ENCODE data around the gene GLIPR1L1.

The GLIPR1L1 gene, protein sequence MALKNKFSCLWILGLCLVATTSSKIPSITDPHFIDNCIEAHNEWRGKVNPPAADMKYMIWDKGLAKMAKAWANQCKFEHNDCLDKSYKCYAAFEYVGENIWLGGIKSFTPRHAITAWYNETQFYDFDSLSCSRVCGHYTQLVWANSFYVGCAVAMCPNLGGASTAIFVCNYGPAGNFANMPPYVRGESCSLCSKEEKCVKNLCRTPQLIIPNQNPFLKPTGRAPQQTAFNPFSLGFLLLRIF

DNA sequence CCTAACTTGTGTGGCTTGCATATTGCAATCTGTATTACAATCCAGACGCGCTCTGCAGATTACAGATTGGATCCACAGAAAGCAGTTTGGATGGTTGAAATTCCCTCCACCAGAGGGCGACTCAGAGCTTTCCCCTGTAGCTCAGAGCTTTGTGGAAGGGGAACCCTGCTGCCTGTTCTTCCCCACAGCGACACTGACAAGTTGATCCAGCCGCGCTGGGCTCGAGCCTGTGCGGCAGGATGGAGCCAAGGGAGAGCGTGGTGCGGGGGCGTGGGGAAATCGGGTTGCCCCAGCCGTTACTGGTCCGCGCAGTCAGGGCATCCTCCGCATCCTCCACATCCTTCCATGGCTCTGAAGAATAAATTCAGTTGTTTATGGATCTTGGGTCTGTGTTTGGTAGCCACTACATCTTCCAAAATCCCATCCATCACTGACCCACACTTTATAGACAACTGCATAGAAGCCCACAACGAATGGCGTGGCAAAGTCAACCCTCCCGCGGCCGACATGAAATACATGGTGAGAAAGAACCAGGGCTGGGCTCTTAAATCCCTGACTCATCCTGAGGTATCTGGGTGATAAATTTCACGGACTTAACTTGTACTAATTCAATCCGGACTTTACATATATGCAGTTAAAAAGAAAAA lies at the start of gene GLIPR1L1:
TSS of gene GLIPR1L1 (plus strand) at position 287 of the 647 bp plus-strand sequence. CDS start at position 346, 59 bp downstream.
- H3K27ac ChIP-seq (ENCODE audit: low read depth, low read length) = peak within 1 kb of the TSS; percentile 75
- H3K27me3 ChIP-seq (ENCODE audit: insufficient read depth, low read length) = no peaks in the 10 kb centered on the region
- H3K4me1 ChIP-seq (ENCODE audit: control insufficient read depth, insufficient read depth, low read length, unreplicated experiment) = peaks cover 4% of the 10 kb centered on the region
- no peaks in the 10 kb centered on the region for H3K79me2 ChIP-seq (ENCODE audit: control insufficient read depth, insufficient read depth, low read length, unreplicated experiment)
- peak within 1 kb of the TSS; percentile 84 for H2AFZ ChIP-seq (ENCODE audit: low read length, unreplicated experiment)
- peak within 1 kb of the TSS; percentile 74 for H3K4me3 ChIP-seq (ENCODE audit: low read depth, low read length)
- H3K36me3 ChIP-seq (ENCODE audit: insufficient read depth, low read length) = no peaks in the 10 kb centered on the region

DNA sequence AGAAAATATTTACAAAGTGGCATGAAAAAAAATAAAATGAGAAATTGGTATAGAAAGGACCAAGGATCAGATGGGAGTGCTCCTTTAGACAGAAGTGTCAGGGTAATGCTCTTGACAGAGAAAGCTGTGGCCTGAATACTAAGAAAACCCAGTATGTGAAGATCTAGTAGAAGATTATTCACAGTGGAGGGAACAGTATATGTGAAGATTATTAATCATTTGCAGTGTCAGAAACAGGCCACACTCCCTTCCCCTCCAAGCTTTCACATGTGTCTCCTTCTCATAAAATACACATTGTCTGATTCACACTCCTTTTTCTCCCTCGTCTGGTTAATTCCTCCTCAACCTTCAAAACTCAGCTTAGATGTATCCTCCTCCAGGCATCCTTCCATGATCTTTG lies 45.6 kb upstream of the GLIPR1L1 start:
- no peak overlapping the region for H3K27ac ChIP-seq (ENCODE audit: low read depth, low read length)

DNA sequence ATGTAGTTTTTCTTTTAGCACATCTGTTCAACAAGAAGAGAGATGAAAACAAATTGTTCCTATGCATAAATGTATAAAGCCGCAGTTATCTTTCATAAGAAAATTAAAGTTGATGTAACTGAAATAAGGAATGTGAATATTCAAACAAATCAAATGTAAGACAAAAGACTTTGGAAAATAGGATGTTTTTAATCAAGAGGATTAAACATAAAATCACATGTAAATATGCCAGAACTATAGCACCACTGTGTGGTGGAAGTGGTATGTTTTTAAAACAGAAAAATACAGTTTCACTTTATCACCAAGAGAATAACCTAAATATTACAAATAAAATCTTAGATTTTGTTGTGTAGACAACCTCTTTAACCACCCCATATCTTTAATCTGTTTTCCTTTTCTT lies 44.7 kb upstream of the GLIPR1L1 start:
- H2AFZ ChIP-seq (ENCODE audit: low read length, unreplicated experiment) = no peak overlapping the region
- H3K36me3 ChIP-seq (ENCODE audit: insufficient read depth, low read length) = no peaks in the 10 kb centered on the region
- no peak overlapping the region for H3K27ac ChIP-seq (ENCODE audit: low read depth, low read length)
- no peaks in the 10 kb centered on the region for H3K27me3 ChIP-seq (ENCODE audit: insufficient read depth, low read length)
- no peaks in the 10 kb centered on the region for H3K4me1 ChIP-seq (ENCODE audit: control insufficient read depth, insufficient read depth, low read length, unreplicated experiment)
- no peak overlapping the region for H3K4me3 ChIP-seq (ENCODE audit: low read depth, low read length)
- no peaks in the 10 kb centered on the region for H3K79me2 ChIP-seq (ENCODE audit: control insufficient read depth, insufficient read depth, low read length, unreplicated experiment)

More for the DNA sequence above, 45.6 kb upstream of the GLIPR1L1 start:
- H3K27me3 ChIP-seq (ENCODE audit: insufficient read depth, low read length) = no peaks in the 10 kb centered on the region
- no peaks in the 10 kb centered on the region for H3K36me3 ChIP-seq (ENCODE audit: insufficient read depth, low read length)
- no peaks in the 10 kb centered on the region for H3K79me2 ChIP-seq (ENCODE audit: control insufficient read depth, insufficient read depth, low read length, unreplicated experiment)
- H2AFZ ChIP-seq (ENCODE audit: low read length, unreplicated experiment) = no peak overlapping the region
- H3K4me1 ChIP-seq (ENCODE audit: control insufficient read depth, insufficient read depth, low read length, unreplicated experiment) = no peaks in the 10 kb centered on the region
- no peak overlapping the region for H3K4me3 ChIP-seq (ENCODE audit: low read depth, low read length)

DNA sequence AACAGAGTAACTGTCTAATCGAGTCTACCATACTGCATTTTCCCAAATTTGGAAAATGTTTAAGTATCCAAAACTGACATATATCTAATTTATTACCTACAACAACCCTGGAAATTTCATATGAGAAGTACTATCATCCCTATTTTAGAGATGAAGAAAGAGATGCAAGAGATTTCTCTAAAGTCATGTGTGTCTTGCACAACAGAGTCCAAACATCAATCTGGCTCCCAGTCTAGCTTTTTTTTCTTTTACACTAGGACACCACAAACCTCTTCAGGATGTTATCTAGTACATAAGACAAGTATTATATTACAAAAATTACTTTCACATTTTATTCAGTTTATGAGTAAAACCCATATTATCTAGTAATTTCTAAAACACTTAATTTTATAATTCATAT lies 43.5 kb upstream of the GLIPR1L1 start:
- Histone ChIP-seq H3K27me3 (ENCODE audit: insufficient read depth, low read length) (no peaks in the 10 kb centered on the region), H2AFZ (ENCODE audit: low read length, unreplicated experiment) (no peak overlapping the region), H3K36me3 (ENCODE audit: insufficient read depth, low read length) (no peaks in the 10 kb centered on the region), H3K4me3 (ENCODE audit: low read depth, low read length) (no peak overlapping the region), H3K79me2 (ENCODE audit: control insufficient read depth, insufficient read depth, low read length, unreplicated experiment) (no peaks in the 10 kb centered on the region), H3K27ac (ENCODE audit: low read depth, low read length) (no peak overlapping the region), H3K4me1 (ENCODE audit: control insufficient read depth, insufficient read depth, low read length, unreplicated experiment) (no peaks in the 10 kb centered on the region)

DNA sequence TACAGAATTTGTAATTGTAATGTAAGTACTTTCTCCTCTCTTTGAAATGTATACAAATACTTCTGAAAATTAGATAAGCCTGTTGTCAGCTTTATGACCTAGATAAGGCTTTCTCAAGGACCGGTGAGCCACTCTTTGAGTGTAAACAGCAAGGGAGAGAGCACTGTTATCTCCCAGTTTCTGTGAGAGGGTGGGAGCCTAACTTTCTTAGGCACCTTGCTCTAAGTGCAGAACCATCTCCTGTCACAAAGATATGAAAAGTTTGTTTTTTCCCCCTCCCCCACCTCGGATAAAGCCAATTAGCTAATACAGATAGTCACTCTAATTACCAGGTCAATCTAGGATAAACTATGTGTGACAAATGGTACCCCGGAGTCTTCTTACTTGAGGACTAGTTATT lies 40.1 kb upstream of the GLIPR1L1 start:
- no peaks in the 10 kb centered on the region for H3K4me1 ChIP-seq (ENCODE audit: control insufficient read depth, insufficient read depth, low read length, unreplicated experiment)
- no peaks in the 10 kb centered on the region for H3K79me2 ChIP-seq (ENCODE audit: control insufficient read depth, insufficient read depth, low read length, unreplicated experiment)
- no peak overlapping the region for H3K27ac ChIP-seq (ENCODE audit: low read depth, low read length)
- H3K27me3 ChIP-seq (ENCODE audit: insufficient read depth, low read length) = no peaks in the 10 kb centered on the region
- no peak overlapping the region for H3K4me3 ChIP-seq (ENCODE audit: low read depth, low read length)
- no peaks in the 10 kb centered on the region for H3K36me3 ChIP-seq (ENCODE audit: insufficient read depth, low read length)
- no peak overlapping the region for H2AFZ ChIP-seq (ENCODE audit: low read length, unreplicated experiment)

DNA sequence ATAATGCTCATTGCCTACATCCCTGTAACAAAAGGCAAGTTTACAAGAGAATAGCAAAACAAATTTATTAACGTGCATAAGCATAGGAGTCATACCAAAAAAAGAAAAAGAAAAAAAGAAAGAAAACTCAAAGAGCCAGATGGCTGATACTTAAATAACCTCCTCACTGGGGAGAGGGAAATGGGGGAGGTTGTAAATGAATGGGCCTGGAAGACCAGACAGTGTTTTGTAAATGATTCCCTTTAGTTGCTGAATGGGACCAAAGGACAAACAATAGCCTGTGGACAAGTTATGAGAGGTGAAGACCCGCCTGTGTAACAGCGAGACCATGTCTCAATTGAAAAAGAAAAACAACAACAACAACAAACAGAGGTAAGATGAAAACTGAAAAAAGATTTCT lies 39.7 kb upstream of the GLIPR1L1 start:
- Histone ChIP-seq H3K79me2 (ENCODE audit: control insufficient read depth, insufficient read depth, low read length, unreplicated experiment) (no peaks in the 10 kb centered on the region), H3K27ac (ENCODE audit: low read depth, low read length) (no peak overlapping the region), H2AFZ (ENCODE audit: low read length, unreplicated experiment) (no peak overlapping the region), H3K4me1 (ENCODE audit: control insufficient read depth, insufficient read depth, low read length, unreplicated experiment) (no peaks in the 10 kb centered on the region), H3K4me3 (ENCODE audit: low read depth, low read length) (no peak overlapping the region), H3K36me3 (ENCODE audit: insufficient read depth, low read length) (no peaks in the 10 kb centered on the region), H3K27me3 (ENCODE audit: insufficient read depth, low read length) (no peaks in the 10 kb centered on the region)

DNA sequence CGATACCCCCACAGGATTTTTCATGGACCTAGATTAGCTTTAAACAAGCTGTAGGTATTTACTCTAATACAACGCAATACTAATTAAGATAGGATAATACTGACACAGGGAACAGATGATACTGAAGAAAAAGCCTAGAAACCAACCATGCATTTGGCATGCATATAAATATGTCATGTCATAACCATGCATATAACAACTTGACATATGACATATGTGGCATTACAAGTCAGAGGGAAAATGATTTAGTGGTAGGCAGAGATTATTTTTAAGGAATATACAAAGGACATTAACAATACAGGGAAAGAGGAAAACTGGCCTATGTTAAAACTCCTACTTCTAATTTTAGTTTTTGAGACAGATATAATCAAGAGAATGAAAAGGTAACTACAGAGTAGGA lies 32.2 kb upstream of the GLIPR1L1 start:
- Histone ChIP-seq H2AFZ (ENCODE audit: low read length, unreplicated experiment) (no peak overlapping the region), H3K27me3 (ENCODE audit: insufficient read depth, low read length) (no peaks in the 10 kb centered on the region), H3K4me3 (ENCODE audit: low read depth, low read length) (no peak overlapping the region), H3K27ac (ENCODE audit: low read depth, low read length) (no peak overlapping the region), H3K4me1 (ENCODE audit: control insufficient read depth, insufficient read depth, low read length, unreplicated experiment) (no peaks in the 10 kb centered on the region), H3K79me2 (ENCODE audit: control insufficient read depth, insufficient read depth, low read length, unreplicated experiment) (no peaks in the 10 kb centered on the region), H3K36me3 (ENCODE audit: insufficient read depth, low read length) (no peaks in the 10 kb centered on the region)

DNA sequence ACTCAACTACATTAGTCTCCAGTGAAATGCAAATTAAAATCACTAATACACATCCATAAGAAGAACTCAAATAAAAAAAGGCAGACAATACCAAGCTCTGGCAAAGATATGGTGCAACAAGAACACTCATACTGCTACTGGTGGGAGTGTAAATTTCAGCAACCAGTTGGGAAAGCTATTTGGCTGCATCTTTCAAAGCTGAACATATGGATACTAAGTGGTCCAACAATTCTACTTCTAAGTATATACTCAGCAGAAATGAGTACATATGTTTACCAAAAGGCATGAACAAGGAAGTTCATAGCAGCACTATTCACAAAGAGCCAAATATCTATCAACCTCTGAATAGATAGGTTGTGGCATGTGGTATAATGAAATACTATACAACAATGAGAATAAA lies 31.7 kb upstream of the GLIPR1L1 start:
- H3K27me3 ChIP-seq (ENCODE audit: insufficient read depth, low read length) = no peaks in the 10 kb centered on the region
- H3K36me3 ChIP-seq (ENCODE audit: insufficient read depth, low read length) = no peaks in the 10 kb centered on the region
- no peak overlapping the region for H2AFZ ChIP-seq (ENCODE audit: low read length, unreplicated experiment)
- H3K4me1 ChIP-seq (ENCODE audit: control insufficient read depth, insufficient read depth, low read length, unreplicated experiment) = no peaks in the 10 kb centered on the region
- no peaks in the 10 kb centered on the region for H3K79me2 ChIP-seq (ENCODE audit: control insufficient read depth, insufficient read depth, low read length, unreplicated experiment)
- no peak overlapping the region for H3K27ac ChIP-seq (ENCODE audit: low read depth, low read length)
- no peak overlapping the region for H3K4me3 ChIP-seq (ENCODE audit: low read depth, low read length)

DNA sequence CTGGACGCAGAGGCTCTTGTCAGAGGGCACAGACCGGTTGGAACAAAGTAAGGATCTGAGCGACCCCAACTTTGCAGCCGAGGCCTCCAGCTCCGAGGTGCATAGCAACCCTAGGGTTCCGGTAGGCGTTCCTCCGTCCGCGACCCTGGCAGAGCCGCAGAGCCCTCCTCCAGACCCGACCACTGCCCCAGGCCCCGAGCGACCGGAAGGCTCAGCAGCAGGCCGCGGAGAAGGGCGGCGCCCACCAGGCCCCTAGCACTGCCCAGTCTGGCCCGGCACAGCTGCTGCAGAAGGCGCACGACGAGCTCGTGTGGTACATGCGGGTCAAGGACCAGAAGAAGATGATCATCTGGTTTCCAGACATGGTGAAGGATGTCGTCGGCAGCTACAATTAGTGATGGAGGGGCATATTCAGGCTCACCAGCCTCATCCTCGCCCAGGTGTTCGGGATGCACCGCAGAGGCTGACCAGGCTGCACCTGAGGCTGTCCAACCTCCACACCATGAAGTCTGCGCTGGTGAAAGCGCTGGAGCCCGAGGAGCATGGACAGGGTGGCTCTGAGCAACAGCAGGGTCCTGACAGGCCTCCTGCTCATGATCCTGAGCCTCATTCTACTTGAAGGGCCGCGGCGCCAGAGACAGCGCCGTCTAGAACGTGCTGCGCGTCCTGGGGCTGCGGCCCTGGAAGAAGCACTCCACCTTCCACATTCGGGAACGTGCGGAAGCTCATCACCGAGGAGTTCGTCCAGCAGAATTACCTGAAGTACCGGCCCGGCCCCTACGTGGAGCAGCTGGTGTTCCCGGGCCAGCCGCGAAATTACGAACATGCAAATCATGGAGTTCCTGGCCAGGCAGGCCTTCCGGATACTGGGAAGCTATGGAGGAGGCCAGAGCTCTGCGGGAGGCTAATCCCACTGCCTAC lies 28.8 kb upstream of the GLIPR1L1 start:
- no peaks in the 10 kb centered on the region for H3K27me3 ChIP-seq (ENCODE audit: insufficient read depth, low read length)
- no peak overlapping the region for H3K27ac ChIP-seq (ENCODE audit: low read depth, low read length)

DNA sequence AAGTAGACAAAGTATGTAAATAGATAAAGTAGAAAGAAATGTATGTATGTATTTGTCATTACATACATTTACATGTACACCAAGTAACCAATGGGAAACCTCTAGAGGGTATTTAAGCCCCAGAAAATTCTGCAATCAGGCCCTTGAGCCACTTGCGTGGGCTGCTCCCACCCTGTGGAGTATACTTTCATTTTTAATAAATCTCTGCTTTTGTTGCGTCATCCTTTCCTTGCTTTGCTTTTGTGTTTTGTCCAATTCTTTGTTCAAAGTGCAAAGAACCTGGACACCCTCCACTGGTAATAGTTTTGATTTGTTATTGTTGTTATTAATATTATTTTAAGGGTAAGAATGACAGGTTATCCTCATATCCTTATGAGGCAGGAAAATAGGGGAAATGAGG lies 26.2 kb upstream of the GLIPR1L1 start:
- Histone ChIP-seq H3K27me3 (ENCODE audit: insufficient read depth, low read length) (no peaks in the 10 kb centered on the region), H2AFZ (ENCODE audit: low read length, unreplicated experiment) (no peak overlapping the region)

More for the DNA sequence above, 28.8 kb upstream of the GLIPR1L1 start:
- Histone ChIP-seq H3K79me2 (ENCODE audit: control insufficient read depth, insufficient read depth, low read length, unreplicated experiment) (no peaks in the 10 kb centered on the region), H3K4me3 (ENCODE audit: low read depth, low read length) (no peak overlapping the region), H2AFZ (ENCODE audit: low read length, unreplicated experiment) (no peak overlapping the region), H3K4me1 (ENCODE audit: control insufficient read depth, insufficient read depth, low read length, unreplicated experiment) (no peaks in the 10 kb centered on the region), H3K36me3 (ENCODE audit: insufficient read depth, low read length) (no peaks in the 10 kb centered on the region)

More for the DNA sequence above, 26.2 kb upstream of the GLIPR1L1 start:
- Histone ChIP-seq H3K4me3 (ENCODE audit: low read depth, low read length) (no peak overlapping the region), H3K27ac (ENCODE audit: low read depth, low read length) (no peak overlapping the region), H3K4me1 (ENCODE audit: control insufficient read depth, insufficient read depth, low read length, unreplicated experiment) (no peaks in the 10 kb centered on the region), H3K79me2 (ENCODE audit: control insufficient read depth, insufficient read depth, low read length, unreplicated experiment) (no peaks in the 10 kb centered on the region), H3K36me3 (ENCODE audit: insufficient read depth, low read length) (no peaks in the 10 kb centered on the region)
